GM12878 (cell line): ENCODE measurements around the gene TRMU. TPM values are rescaled to one million over a fixed set of nuclear protein-coding genes. Genes with fewer than 3 reads are reported as not detected.

ENCODE experiments used
- ATAC-seq: fragments of 200-7000 bp; cut with Tn5 transposase; 3 replicates; pipeline ENCODE4 v1.9.1; 2020; ENCODE audit warnings: mild to moderate bottlenecking, moderate library complexity
- BruUV-seq: library from RNA; stranded (reverse); fragments of 400-500 nt; replicated peaks from 2 replicates; lab custom pipeline; 2021; lab: Mats Ljungman, UMichigan
- CTCF ChIA-PET: fragments of 300-600 bp; sonication (Branson Sonifier 250); formaldehyde crosslinking; extraction: SDS; loops from one replicate; lab custom pipeline; 2021; ENCODE audit warnings: inconsistent platforms; lab: Yijun Ruan, JAX
- POLR2A ChIA-PET: fragments of 350-600 bp; formaldehyde crosslinking; extraction: SDS; loops from one replicate; lab custom pipeline; 2021; ENCODE audit warnings: inconsistent platforms; lab: Charles Lee
- RAD21 ChIA-PET: fragments of 300-600 bp; sonication (Branson Sonifier 250); formaldehyde crosslinking; loops from one replicate; lab custom pipeline; 2023; ENCODE audit warnings: antibody characterized with exemption; ENCODE audit not compliant: unreplicated experiment; lab: Charles Lee
- SMC1A ChIA-PET: fragments of 300-600 bp; sonication (Branson Sonifier 250); formaldehyde crosslinking; loops from one replicate; lab custom pipeline; 2023; ENCODE audit not compliant: unreplicated experiment, uncharacterized antibody; lab: Charles Lee
- DNase-seq: peaks from one replicate; pipeline ENCODE4 v3.0.0-alpha.2; 2011; ENCODE audit warnings: low read depth, low spot score
- FAIRE-seq: peaks from 3 replicates; lab custom pipeline; 2011; peaks lifted over from hg19 to GRCh38; lab: Jason Lieb, UNC
- H2AFZ ChIP-seq: 2 replicates; pipeline ENCODE4 v1.6.0; 2011; ENCODE audit warnings: low read depth, low read length, control low read depth; ENCODE audit not compliant: control insufficient read depth
- H3K27ac ChIP-seq: 2 replicates; pipeline ENCODE4 v1.5.1; 2011; ENCODE audit warnings: control low read depth; ENCODE audit not compliant: control insufficient read depth, insufficient read depth
- H3K27me3 ChIP-seq, 2 experiments: replicated peaks in 1 of 2; 2 replicates each; pipeline versions ENCODE4 v1.6.0 to v1.6.1; 2011; ENCODE audit warnings: low read length in 1 of 2; ENCODE audit not compliant: control insufficient read depth in 2 of 2, insufficient read depth in 2 of 2
- H3K36me3 ChIP-seq, 2 experiments: 2 replicates each; pipeline ENCODE4 v1.5.1; 2011; ENCODE audit warnings: low read length in 1 of 2; ENCODE audit not compliant: control insufficient read depth in 2 of 2, insufficient read depth in 2 of 2
- H3K4me1 ChIP-seq: 2 replicates; pipeline ENCODE4 v1.6.1; 2011; ENCODE audit warnings: mild to moderate bottlenecking, low read length, moderate library complexity, mixed read lengths; ENCODE audit not compliant: control insufficient read depth, insufficient read depth
- H3K4me2 ChIP-seq: 2 replicates; pipeline ENCODE4 v1.6.0; 2011; ENCODE audit warnings: control low read depth; ENCODE audit not compliant: control insufficient read depth, insufficient read depth
- H3K4me3 ChIP-seq: fragments of 200-600 bp; sonication (generic); 2 replicates; pipeline ENCODE4 v1.5.1; 2016
- H3K79me2 ChIP-seq: 2 replicates; pipeline ENCODE4 v1.6.0; 2011; ENCODE audit warnings: low read length; ENCODE audit not compliant: control insufficient read depth, insufficient read depth
- H3K9ac ChIP-seq: 2 replicates; pipeline ENCODE4 v1.8.0; 2011; ENCODE audit warnings: low read length, control low read depth, mixed read lengths; ENCODE audit not compliant: control insufficient read depth, insufficient read depth
- H3K9me3 ChIP-seq: replicated peaks from 3 replicates; pipeline ENCODE4 v1.5.1; 2011; ENCODE audit warnings: mild to moderate bottlenecking, low read length; ENCODE audit not compliant: control insufficient read depth, insufficient read depth
- H4K20me1 ChIP-seq: 2 replicates; pipeline ENCODE4 v1.6.0; 2011; ENCODE audit not compliant: control insufficient read depth, insufficient read depth
- ATF7 ChIP-seq: fragments of 450-650 bp; IDR thresholded peaks from 2 replicates; pipeline ENCODE4 v1.6.1; 2016; ENCODE audit warnings: low read depth, mild to moderate bottlenecking
- CBX3 ChIP-seq: fragments of 200-600 bp; sonication (generic); IDR thresholded peaks from 2 replicates; pipeline ENCODE4 v1.6.1; 2016; ENCODE audit warnings: low read depth, borderline replicate concordance
- EGR1 ChIP-seq, 2 experiments: IDR thresholded peaks; 1 replicate in 1 of 2; 2 replicates in 1 of 2; pipeline ENCODE4 v1.6.1; 2011 to 2012; ENCODE audit warnings: low read depth in 2 of 2, low read length in 2 of 2, borderline replicate concordance in 1 of 2, mild to moderate bottlenecking in 1 of 2, moderate library complexity in 1 of 2
- FOXK2 ChIP-seq: fragments of 450-650 bp; IDR thresholded peaks from 2 replicates; pipeline ENCODE4 v1.6.1; 2017; ENCODE audit warnings: mild to moderate bottlenecking, moderate library complexity
- LARP7 ChIP-seq: fragments of 450-650 bp; IDR thresholded peaks from 2 replicates; pipeline ENCODE4 v1.6.1; 2017; ENCODE audit warnings: mild to moderate bottlenecking
- NFYA ChIP-seq: IDR thresholded peaks from 2 replicates; pipeline ENCODE4 v1.6.1; 2011; ENCODE audit warnings: low read depth, mild to moderate bottlenecking, low read length, improper control_type of control experiment, borderline replicate concordance
- POU2F2 ChIP-seq: IDR thresholded peaks from 3 replicates; pipeline ENCODE4 v1.6.1; 2011; ENCODE audit warnings: low read depth, mild to moderate bottlenecking, low read length, borderline replicate concordance
- RAD21 ChIP-seq: IDR thresholded peaks from 2 replicates; pipeline ENCODE4 v1.6.1; 2011; ENCODE audit warnings: mild to moderate bottlenecking, low read depth, low read length, moderate library complexity; ENCODE audit not compliant: insufficient read depth
- RUNX3 ChIP-seq: IDR thresholded peaks from 2 replicates; pipeline ENCODE4 v1.6.1; 2012; ENCODE audit warnings: low read length, inconsistent platforms
- SMARCA5 ChIP-seq: fragments of 450-650 bp; IDR thresholded peaks from 2 replicates; pipeline ENCODE4 v1.6.1; 2017; ENCODE audit warnings: mild to moderate bottlenecking
- SP1 ChIP-seq: IDR thresholded peaks from one replicate; pipeline ENCODE4 v1.6.1; 2011; ENCODE audit warnings: low read depth, low read length
- TARDBP ChIP-seq: IDR thresholded peaks from 2 replicates; pipeline ENCODE4 v1.6.1; 2016; ENCODE audit warnings: borderline replicate concordance
- ZBTB40 ChIP-seq: fragments of 450-650 bp; IDR thresholded peaks from 2 replicates; pipeline ENCODE4 v1.6.1; 2016; ENCODE audit warnings: mild to moderate bottlenecking, moderate library complexity, borderline replicate concordance
- WGBS: methylation state at CpG from one replicate; pipeline ENCODE4 v1.1.6; 2016; ENCODE audit warnings: low lambda C conversion rate; ENCODE audit not compliant: insufficient replicate concordance, insufficient coverage; ENCODE audit errors: missing lambda C conversion rate; 5-methylcytosine and 5-hydroxymethylcytosine counted together
- in situ Hi-C: fragments of 300-500 bp; cut with MboI; formaldehyde crosslinking; loops from 9 replicates; pipeline ENCODE4 v1.14.3; 2018; ENCODE audit warnings: mixed read lengths
- intact Hi-C: fragments of 100-400 bp; cut with micrococcal nuclease; formaldehyde crosslinking; loops from one replicate; pipeline ENCODE4 v1.14.2; 2022; ENCODE audit not compliant: unreplicated experiment
- polyA plus RNA-seq, 11 experiments: library from polyadenylated mRNA; depleted of rRNA in 4 of 11; unstranded in 6 of 11; stranded (reverse) in 5 of 11; fragments of >200 nt; fragmentation: Nextera tagmentation in 4 of 11; fragmentation: Illumina TruSeq in 1 of 11; extraction: Ambion mirVana in 4 of 11; extraction: Trizol in 1 of 11; gene quantifications; 1 replicate in 1 of 11; 2 replicates in 10 of 11; pipeline versions ENCODE4 v1.2.1 to v1.2.3, GENCODE V29; 2011 to 2016; ENCODE audit warnings: inconsistent platforms in 2 of 11, missing spikeins in 2 of 11, low read depth in 1 of 11
- total RNA-seq, 4 experiments: library from RNA; depleted of rRNA in 3 of 4; stranded (reverse); fragments of >200 nt in 3 of 4; fragmentation: Illumina TruSeq in 1 of 4; extraction: Trizol in 1 of 4; gene quantifications; 2 replicates each; pipeline versions ENCODE4 v1.2.1 to v1.2.3, GENCODE V29; 2013 to 2021
- TF ChIP-seq, protein P1 (sequence below): fragments of 450-650 bp; IDR thresholded peaks from 2 replicates; pipeline ENCODE4 v1.6.1; 2018; ENCODE audit warnings: borderline replicate concordance, mild to moderate bottlenecking; ENCODE audit not compliant: partially characterized antibody

The TRMU gene
- total and polyA plus RNA-seq, 10 of the 15 experiments (the other 5 are each of a cell fraction or from before 2014, with no cell fraction given): 3.5 to 57.0 (median 44.0) TPM

- TF ChIP-seq LARP7: no peak
- no peak for TF ChIP-seq SMARCA5
- TF ChIP-seq FOXK2: no peak
Observed at GRCh38 chr22:46361826-46362202, 26.3 kb downstream of the TRMU start (continued).

GRCh38 chr22:46362203-46362933 is 26.9 kb downstream of the TRMU start:
- Histone ChIP-seq H3K79me2 (no peaks in the 10 kb centered on the region), H2AFZ (no peak overlapping the region), H4K20me1 (no peaks in the 10 kb centered on the region), H3K4me3 (no peak overlapping the region), H3K9ac (no peak overlapping the region), H3K4me1 (no peaks in the 10 kb centered on the region), H3K36me3 (peaks cover 0 to 2% of the 10 kb centered on the region in 2 experiments; a peak in 3 of 4 replicates), H3K4me2 (no peak overlapping the region), H3K27me3 (no peaks in the 10 kb centered on the region), H3K9me3 (no peaks in the 10 kb centered on the region), H3K27ac (no peak overlapping the region)
- in situ Hi-C loops (no loop called here), intact Hi-C loops (no loop called here)
- WGBS: 37% methylated on average over 25 of the region's 25 CpGs
- ATAC-seq (peak; percentile 44), FAIRE-seq (no peak), DNase-seq (no peak)
- no TSS peak for BruUV-seq
- POLR2A ChIA-PET: no interaction called here
- CTCF ChIA-PET: no interaction called here
- SMC1A ChIA-PET: no interaction called here
- RAD21 ChIA-PET: no interaction called here
- TF ChIP-seq RUNX3 (no peak), SP1 (no peak), TARDBP (no peak), ZBTB40 (no peak), NFYA (no peak), ATF7 (no peak), CBX3 (no peak), POU2F2 (no peak), RAD21 (no peak), EGR1 (IDR thresholded peaks at IDR 0.05; ENCODE audit: borderline replicate concordance in 1 of 2, low read depth in 2 of 2, low read length in 2 of 2) (no peak)
- TF ChIP-seq, protein P1, sequence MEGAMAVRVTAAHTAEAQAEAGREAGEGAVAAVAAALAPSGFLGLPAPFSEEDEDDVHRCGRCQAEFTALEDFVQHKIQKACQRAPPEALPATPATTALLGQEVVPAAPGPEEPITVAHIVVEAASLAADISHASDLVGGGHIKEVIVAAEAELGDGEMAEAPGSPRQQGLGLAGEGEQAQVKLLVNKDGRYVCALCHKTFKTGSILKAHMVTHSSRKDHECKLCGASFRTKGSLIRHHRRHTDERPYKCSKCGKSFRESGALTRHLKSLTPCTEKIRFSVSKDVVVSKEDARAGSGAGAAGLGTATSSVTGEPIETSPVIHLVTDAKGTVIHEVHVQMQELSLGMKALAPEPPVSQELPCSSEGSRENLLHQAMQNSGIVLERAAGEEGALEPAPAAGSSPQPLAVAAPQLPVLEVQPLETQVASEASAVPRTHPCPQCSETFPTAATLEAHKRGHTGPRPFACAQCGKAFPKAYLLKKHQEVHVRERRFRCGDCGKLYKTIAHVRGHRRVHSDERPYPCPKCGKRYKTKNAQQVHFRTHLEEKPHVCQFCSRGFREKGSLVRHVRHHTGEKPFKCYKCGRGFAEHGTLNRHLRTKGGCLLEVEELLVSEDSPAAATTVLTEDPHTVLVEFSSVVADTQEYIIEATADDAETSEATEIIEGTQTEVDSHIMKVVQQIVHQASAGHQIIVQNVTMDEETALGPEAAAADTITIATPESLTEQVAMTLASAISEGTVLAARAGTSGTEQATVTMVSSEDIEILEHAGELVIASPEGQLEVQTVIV: no peak
